ENCODE results near the gene DNM3. TPM values are rescaled to one million over a fixed set of nuclear protein-coding genes. Genes with fewer than 3 reads are reported as not detected.
A peak's percentile ranks its signal among the peaks of the same experiment; 100 is the strongest.

DNM3 gene
- total and polyA plus RNA-seq, 2 experiments from 2014 or later: 5.2 to 12.2 TPM

DNA sequence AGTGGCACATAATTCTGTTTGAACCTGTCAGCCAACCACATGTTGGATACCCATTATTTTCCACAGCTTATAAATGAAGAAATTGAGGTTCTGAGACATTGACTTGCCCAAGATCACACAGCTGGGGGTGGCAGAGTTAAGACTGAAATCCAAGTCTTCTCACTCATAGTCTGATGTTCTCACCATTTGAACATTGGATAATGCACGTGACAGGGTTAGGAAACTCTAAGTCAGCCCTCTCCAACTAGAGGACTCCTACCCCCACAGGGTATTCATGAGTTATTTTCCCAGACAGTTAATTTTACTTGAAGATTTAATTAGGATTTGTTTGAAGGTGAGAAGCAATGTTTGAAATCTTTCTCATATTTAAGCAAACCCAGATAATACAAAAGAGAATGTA, 541.1 kb downstream of the DNM3 start (continued):
- TF ChIP-seq, protein P1, sequence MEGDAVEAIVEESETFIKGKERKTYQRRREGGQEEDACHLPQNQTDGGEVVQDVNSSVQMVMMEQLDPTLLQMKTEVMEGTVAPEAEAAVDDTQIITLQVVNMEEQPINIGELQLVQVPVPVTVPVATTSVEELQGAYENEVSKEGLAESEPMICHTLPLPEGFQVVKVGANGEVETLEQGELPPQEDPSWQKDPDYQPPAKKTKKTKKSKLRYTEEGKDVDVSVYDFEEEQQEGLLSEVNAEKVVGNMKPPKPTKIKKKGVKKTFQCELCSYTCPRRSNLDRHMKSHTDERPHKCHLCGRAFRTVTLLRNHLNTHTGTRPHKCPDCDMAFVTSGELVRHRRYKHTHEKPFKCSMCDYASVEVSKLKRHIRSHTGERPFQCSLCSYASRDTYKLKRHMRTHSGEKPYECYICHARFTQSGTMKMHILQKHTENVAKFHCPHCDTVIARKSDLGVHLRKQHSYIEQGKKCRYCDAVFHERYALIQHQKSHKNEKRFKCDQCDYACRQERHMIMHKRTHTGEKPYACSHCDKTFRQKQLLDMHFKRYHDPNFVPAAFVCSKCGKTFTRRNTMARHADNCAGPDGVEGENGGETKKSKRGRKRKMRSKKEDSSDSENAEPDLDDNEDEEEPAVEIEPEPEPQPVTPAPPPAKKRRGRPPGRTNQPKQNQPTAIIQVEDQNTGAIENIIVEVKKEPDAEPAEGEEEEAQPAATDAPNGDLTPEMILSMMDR (conservative IDR thresholded peaks at IDR 0.05; ENCODE audit: low read depth in 2 of 2): no peak
- TF ChIP-seq, protein P2, sequence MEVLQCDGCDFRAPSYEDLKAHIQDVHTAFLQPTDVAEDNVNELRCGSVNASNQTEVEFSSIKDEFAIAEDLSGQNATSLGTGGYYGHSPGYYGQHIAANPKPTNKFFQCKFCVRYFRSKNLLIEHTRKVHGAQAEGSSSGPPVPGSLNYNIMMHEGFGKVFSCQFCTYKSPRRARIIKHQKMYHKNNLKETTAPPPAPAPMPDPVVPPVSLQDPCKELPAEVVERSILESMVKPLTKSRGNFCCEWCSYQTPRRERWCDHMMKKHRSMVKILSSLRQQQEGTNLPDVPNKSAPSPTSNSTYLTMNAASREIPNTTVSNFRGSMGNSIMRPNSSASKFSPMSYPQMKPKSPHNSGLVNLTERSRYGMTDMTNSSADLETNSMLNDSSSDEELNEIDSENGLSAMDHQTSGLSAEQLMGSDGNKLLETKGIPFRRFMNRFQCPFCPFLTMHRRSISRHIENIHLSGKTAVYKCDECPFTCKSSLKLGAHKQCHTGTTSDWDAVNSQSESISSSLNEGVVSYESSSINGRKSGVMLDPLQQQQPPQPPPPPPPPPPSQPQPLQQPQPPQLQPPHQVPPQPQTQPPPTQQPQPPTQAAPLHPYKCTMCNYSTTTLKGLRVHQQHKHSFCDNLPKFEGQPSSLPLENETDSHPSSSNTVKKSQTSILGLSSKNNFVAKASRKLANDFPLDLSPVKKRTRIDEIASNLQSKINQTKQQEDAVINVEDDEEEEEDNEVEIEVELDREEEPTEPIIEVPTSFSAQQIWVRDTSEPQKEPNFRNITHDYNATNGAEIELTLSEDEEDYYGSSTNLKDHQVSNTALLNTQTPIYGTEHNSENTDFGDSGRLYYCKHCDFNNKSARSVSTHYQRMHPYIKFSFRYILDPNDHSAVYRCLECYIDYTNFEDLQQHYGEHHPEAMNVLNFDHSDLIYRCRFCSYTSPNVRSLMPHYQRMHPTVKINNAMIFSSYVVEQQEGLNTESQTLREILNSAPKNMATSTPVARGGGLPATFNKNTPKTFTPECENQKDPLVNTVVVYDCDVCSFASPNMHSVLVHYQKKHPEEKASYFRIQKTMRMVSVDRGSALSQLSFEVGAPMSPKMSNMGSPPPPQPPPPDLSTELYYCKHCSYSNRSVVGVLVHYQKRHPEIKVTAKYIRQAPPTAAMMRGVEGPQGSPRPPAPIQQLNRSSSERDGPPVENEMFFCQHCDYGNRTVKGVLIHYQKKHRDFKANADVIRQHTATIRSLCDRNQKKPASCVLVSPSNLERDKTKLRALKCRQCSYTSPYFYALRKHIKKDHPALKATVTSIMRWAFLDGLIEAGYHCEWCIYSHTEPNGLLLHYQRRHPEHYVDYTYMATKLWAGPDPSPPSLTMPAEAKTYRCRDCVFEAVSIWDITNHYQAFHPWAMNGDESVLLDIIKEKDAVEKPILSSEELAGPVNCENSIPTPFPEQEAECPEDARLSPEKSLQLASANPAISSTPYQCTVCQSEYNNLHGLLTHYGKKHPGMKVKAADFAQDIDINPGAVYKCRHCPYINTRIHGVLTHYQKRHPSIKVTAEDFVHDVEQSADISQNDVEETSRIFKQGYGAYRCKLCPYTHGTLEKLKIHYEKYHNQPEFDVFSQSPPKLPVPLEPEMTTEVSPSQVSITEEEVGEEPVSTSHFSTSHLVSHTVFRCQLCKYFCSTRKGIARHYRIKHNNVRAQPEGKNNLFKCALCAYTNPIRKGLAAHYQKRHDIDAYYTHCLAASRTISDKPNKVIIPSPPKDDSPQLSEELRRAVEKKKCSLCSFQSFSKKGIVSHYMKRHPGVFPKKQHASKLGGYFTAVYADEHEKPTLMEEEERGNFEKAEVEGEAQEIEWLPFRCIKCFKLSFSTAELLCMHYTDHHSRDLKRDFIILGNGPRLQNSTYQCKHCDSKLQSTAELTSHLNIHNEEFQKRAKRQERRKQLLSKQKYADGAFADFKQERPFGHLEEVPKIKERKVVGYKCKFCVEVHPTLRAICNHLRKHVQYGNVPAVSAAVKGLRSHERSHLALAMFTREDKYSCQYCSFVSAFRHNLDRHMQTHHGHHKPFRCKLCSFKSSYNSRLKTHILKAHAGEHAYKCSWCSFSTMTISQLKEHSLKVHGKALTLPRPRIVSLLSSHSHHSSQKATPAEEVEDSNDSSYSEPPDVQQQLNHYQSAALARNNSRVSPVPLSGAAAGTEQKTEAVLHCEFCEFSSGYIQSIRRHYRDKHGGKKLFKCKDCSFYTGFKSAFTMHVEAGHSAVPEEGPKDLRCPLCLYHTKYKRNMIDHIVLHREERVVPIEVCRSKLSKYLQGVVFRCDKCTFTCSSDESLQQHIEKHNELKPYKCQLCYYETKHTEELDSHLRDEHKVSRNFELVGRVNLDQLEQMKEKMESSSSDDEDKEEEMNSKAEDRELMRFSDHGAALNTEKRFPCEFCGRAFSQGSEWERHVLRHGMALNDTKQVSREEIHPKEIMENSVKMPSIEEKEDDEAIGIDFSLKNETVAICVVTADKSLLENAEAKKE (CRISPR knock-in tag; IDR thresholded peaks at IDR 0.05): no peak
- no peak for TF ChIP-seq ZNF114 (CRISPR knock-in tag; IDR thresholded peaks at IDR 0.05)
- TF ChIP-seq CREB1 (CRISPR knock-in tag; IDR thresholded peaks at IDR 0.05; ENCODE audit: low read depth): no peak

- Histone ChIP-seq H3K4me3 (no peak overlapping the region), H2AFZ (no peak overlapping the region; the same call in 1 of the 2 replicates), H4K20me1 (replicated peaks; ENCODE audit: insufficient read depth) (no peaks in the 10 kb centered on the region), H3K27me3 (ENCODE audit: insufficient read depth) (no peaks in the 10 kb centered on the region), H3K36me3 (ENCODE audit: insufficient read depth) (no peaks in the 10 kb centered on the region), H3K27ac (ENCODE audit: low read depth) (peak overlapping the region; percentile 70), H3K4me1 (ENCODE audit: insufficient read depth) (peaks cover 38% of the 10 kb centered on the region), H3K79me2 (replicated peaks; ENCODE audit: insufficient read depth) (no peaks in the 10 kb centered on the region), H3K9me2 (ENCODE audit: insufficient read depth) (no peaks in the 10 kb centered on the region), H3K4me2 (peak overlapping the region; percentile 41), H3F3A (replicated peaks; ENCODE audit: low read depth) (no peaks in the 10 kb centered on the region)
- 0 out of 2 replicates have a peak overlapping the region, but pooled peaks have one; percentile 52 for H3K27ac Mint-ChIP-seq
- H3K4me1 Mint-ChIP-seq: peaks cover 45% of the 10 kb centered on the region
- H3K4me3 Mint-ChIP-seq: no peak overlapping the region
- ATAC-seq (peak; percentile 70), DNase-seq (ENCODE audit: low spot score) (no peak)
- H3K9me3 Mint-ChIP-seq: no peaks in the 10 kb centered on the region
- no peaks in the 10 kb centered on the region for H3K36me3 Mint-ChIP-seq (ENCODE audit: low read depth)
- peaks cover 1% of the 10 kb centered on the region for H3K27me3 Mint-ChIP-seq (ENCODE audit: insufficient read depth, low read depth, poor library complexity)
- TF ChIP-seq CREB1 (CRISPR knock-in tag; IDR thresholded peaks at IDR 0.05; ENCODE audit: low read depth): no peak
- TF ChIP-seq, protein P2 (CRISPR knock-in tag; IDR thresholded peaks at IDR 0.05): no peak
- TF ChIP-seq, protein P3, sequence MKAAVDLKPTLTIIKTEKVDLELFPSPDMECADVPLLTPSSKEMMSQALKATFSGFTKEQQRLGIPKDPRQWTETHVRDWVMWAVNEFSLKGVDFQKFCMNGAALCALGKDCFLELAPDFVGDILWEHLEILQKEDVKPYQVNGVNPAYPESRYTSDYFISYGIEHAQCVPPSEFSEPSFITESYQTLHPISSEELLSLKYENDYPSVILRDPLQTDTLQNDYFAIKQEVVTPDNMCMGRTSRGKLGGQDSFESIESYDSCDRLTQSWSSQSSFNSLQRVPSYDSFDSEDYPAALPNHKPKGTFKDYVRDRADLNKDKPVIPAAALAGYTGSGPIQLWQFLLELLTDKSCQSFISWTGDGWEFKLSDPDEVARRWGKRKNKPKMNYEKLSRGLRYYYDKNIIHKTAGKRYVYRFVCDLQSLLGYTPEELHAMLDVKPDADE (IDR thresholded peaks at IDR 0.05): no peak
- TF ChIP-seq JUNB (IDR thresholded peaks at IDR 0.05; ENCODE audit: unreplicated experiment): no peak
Measured at GRCh38 chr1:172382990-172383389, 541.7 kb downstream of the DNM3 start.
